C4-2B (cell line): ENCODE data around the gene NUBPL.

ENCODE experiments used
- ZFX ChIP-seq: fragments of 450-650 bp; IDR thresholded peaks from 2 replicates; pipeline ENCODE4 v1.6.1; 2017
- TF ChIP-seq, protein P1 (sequence below): fragments of 450-650 bp; conservative IDR thresholded peaks from 2 replicates; pipeline ENCODE4 v1.5.1; 2017; ENCODE audit warnings: mild to moderate bottlenecking

DNA sequence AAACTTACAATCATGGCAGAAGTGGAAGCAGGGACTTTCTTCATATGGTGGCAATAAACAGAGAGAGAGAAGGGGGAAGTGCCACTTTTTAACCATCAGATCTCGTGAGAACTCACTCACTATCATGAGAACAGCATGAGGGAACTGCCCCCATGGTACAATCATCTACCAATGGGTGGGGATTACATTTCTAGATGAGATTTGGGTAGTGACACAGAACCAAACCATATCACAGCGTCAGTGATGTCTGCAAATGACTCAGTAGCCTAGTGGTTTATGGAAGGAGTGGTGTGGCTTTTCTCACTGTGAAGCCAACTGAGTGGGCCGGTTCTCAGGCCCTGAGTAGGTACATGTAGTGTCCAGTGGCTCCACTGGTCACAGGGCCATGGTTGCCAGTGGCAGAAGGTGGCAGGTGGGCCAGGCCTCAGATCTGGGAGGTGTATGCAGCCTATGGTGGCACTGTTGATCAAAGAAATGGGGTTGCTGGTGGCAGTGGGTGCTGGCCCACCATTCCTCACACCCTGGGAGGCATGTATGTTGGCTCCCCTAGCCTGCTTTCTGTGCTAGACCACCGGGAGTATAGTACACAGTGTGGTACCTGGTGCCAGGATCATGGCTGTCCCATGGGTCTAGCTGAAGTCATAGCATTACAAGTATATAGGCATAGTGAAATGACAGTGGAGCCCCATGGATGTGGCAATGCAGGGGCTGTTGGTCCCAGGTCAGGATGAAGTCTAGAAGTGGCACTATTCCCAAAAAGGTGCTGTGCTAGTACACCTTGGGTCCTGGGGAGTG, 191.9 kb downstream of the NUBPL start:
- TF ChIP-seq, protein P1, sequence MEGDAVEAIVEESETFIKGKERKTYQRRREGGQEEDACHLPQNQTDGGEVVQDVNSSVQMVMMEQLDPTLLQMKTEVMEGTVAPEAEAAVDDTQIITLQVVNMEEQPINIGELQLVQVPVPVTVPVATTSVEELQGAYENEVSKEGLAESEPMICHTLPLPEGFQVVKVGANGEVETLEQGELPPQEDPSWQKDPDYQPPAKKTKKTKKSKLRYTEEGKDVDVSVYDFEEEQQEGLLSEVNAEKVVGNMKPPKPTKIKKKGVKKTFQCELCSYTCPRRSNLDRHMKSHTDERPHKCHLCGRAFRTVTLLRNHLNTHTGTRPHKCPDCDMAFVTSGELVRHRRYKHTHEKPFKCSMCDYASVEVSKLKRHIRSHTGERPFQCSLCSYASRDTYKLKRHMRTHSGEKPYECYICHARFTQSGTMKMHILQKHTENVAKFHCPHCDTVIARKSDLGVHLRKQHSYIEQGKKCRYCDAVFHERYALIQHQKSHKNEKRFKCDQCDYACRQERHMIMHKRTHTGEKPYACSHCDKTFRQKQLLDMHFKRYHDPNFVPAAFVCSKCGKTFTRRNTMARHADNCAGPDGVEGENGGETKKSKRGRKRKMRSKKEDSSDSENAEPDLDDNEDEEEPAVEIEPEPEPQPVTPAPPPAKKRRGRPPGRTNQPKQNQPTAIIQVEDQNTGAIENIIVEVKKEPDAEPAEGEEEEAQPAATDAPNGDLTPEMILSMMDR, result no peak
- no peak for TF ChIP-seq ZFX
